LNCaP clone FGC (cell line): ENCODE results near the gene PTN.
"Not testable (repeated sequence)": the region's sequence is repeated elsewhere in the genome, so short reads cannot be mapped to it uniquely, and the experiment has no call there.

ENCODE experiments used
- DNase-seq: peaks from one replicate; pipeline ENCODE4 v3.0.0-alpha.2; 2011; ENCODE audit warnings: low read depth
- H3K4me3 ChIP-seq: 2 replicates; pipeline ENCODE4 v1.5.1; 2011; ENCODE audit warnings: mild to moderate bottlenecking, low read depth, low read length, control low read depth
- TF ChIP-seq, protein P1 (sequence below): IDR thresholded peaks from 2 replicates; pipeline ENCODE4 v1.5.1; 2012; ENCODE audit warnings: mild to moderate bottlenecking; ENCODE audit not compliant: control insufficient read depth, insufficient read depth; ENCODE audit errors: extremely low read depth

Gene PTN

DNA sequence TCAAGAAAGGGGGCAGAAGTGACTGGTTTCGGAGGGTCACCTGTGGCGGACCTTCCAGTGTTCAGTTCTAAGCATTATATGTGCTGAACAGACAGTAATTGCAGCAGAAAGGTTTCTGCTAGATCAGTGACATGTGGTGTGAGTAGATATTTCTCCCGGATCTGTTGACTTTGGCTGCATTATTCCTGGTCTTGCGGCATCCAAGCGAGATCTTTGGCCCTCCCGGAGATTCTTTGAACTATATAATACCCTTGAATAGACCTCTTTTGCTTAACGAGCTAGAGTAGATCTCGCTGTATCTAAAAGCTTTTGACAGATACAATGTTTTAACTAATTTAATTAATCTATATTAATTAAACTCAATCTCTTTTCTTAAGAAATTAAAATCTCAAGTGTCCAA lies 99.8 kb downstream of the PTN start:
- TF ChIP-seq, protein P1, sequence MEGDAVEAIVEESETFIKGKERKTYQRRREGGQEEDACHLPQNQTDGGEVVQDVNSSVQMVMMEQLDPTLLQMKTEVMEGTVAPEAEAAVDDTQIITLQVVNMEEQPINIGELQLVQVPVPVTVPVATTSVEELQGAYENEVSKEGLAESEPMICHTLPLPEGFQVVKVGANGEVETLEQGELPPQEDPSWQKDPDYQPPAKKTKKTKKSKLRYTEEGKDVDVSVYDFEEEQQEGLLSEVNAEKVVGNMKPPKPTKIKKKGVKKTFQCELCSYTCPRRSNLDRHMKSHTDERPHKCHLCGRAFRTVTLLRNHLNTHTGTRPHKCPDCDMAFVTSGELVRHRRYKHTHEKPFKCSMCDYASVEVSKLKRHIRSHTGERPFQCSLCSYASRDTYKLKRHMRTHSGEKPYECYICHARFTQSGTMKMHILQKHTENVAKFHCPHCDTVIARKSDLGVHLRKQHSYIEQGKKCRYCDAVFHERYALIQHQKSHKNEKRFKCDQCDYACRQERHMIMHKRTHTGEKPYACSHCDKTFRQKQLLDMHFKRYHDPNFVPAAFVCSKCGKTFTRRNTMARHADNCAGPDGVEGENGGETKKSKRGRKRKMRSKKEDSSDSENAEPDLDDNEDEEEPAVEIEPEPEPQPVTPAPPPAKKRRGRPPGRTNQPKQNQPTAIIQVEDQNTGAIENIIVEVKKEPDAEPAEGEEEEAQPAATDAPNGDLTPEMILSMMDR: no peak
- H3K4me3 ChIP-seq: no peak overlapping the region
- no peak for DNase-seq

- no peak overlapping the region for H3K4me3 ChIP-seq
- no peak for DNase-seq
- TF ChIP-seq, protein P1: no peak
Measured at GRCh38 chr7:137242616-137243015, 100.9 kb downstream of the PTN start.

- no peak for DNase-seq
- no peak overlapping the region for H3K4me3 ChIP-seq
- TF ChIP-seq, protein P1: no peak
Measured at GRCh38 chr7:137241655-137242360, 101.7 kb downstream of the PTN start.

DNA sequence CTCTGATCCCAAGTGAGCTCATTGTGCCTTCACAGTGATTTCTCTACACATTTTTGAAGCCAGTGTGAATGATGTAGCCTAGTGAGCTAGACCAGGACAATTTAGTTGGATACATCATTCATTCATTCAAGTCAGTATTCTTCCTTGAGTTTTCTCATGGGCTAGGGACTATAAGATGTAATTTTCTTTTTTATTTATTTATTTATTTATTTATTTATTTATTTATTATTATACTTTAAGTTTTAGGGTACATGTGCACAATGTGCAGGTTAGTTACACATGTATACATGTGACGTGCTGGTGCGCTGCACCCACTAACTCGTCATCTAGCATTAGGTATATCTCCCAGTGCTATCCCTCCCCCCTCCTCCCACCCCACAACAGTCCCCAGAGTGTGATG lies 104.3 kb downstream of the PTN start:
- not testable (repeated sequence) for DNase-seq, H3K4me3 ChIP-seq

GRCh38 chr7:137235434-137235833 lies 108.1 kb downstream of the PTN start:
- no peak overlapping the region for H3K4me3 ChIP-seq
- TF ChIP-seq, protein P1: no peak
- DNase-seq: no peak

DNA sequence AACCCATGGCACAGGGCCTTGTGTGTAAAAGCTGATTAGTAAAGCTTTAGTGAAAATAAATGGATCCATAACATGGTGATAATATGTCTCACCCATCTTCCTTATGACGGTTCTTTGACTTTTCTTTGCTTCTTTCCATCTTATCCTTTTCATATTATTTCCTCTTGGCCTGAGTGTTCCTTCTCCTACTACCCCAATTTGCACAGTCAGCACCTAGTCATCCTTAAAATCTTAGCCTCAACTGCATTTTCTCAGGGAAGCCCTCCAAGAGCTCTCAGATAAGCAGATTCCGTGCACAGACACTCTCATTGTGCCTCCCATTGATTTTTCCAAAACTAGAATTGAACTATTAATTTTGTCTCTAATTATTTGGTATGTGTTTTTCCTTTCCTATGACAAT lies 112.4 kb downstream of the PTN start:
- H3K4me3 ChIP-seq: no peak overlapping the region
- DNase-seq: no peak
- TF ChIP-seq, protein P1: no peak

DNA sequence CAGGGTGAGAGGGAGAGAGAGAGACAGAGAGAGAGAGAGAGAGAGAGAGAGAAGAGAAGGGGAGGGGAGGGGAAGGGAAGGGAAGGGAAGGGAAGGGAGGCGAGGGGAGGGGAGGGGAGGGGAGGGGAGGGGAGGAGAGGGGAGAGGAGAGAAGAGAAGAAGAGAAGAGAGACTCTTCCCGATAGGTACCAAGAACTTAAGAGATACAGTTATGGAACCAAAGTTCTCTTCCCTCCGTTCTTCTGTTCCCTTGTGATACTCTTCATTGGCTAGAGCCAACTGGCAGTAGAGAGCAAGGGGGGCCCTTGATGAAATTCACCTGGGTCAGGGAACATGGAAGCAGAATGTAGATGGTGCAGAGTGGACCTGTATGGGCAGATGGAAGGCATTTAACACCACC lies 122.1 kb downstream of the PTN start:
- no peak overlapping the region for H3K4me3 ChIP-seq
- TF ChIP-seq, protein P1: no peak
- DNase-seq: no peak
